Panc1 (cell line): ENCODE measurements around the gene EGR4. TPM values are rescaled to one million over a fixed set of nuclear protein-coding genes. Genes with fewer than 3 reads are reported as not detected.

ENCODE experiments used
- ATAC-seq: fragments of 200-7000 bp; cut with Tn5 transposase; 2 replicates; pipeline ENCODE4 v1.9.1; 2020; ENCODE audit warnings: mild to moderate bottlenecking, moderate library complexity
- BruUV-seq: library from RNA; stranded (reverse); fragments of 400-500 nt; replicated peaks from 2 replicates; lab custom pipeline; 2021; lab: Mats Ljungman, UMichigan
- CTCF ChIA-PET: fragments of 300-600 bp; sonication (Branson Sonifier 250); formaldehyde crosslinking; loops from one replicate; lab custom pipeline; 2022; ENCODE audit warnings: antibody characterized with exemption; lab: Charles Lee
- POLR2A ChIA-PET: fragments of 300-600 bp; sonication (Branson Sonifier 250); formaldehyde crosslinking; loops from one replicate; lab custom pipeline; 2022; ENCODE audit warnings: antibody characterized with exemption; lab: Charles Lee
- DNase-seq: peaks from one replicate; pipeline ENCODE4 v3.0.0-alpha.2; 2010; ENCODE audit warnings: low read depth, low spot score
- H3K27ac ChIP-seq: 2 replicates; pipeline ENCODE4 v1.5.1; 2011; ENCODE audit warnings: mild to moderate bottlenecking, low read length, inconsistent platforms
- H3K27me3 ChIP-seq: fragments of 200-500 bp; sonication (Bioruptor generic); 2 replicates; pipeline ENCODE4 v1.6.0; 2014; ENCODE audit warnings: low read length, inconsistent platforms; ENCODE audit not compliant: control insufficient read depth, insufficient read depth
- H3K36me3 ChIP-seq: fragments of 200-500 bp; sonication (Bioruptor generic); 2 replicates; pipeline ENCODE4 v1.5.1; 2014; ENCODE audit warnings: inconsistent platforms, mild to moderate bottlenecking, low read length, moderate library complexity; ENCODE audit not compliant: control insufficient read depth, insufficient read depth
- H3K4me1 ChIP-seq: 2 replicates; pipeline ENCODE4 v1.5.1; 2011; ENCODE audit warnings: inconsistent platforms, mild to moderate bottlenecking, low read length, moderate library complexity; ENCODE audit not compliant: control insufficient read depth, insufficient read depth
- H3K4me3 ChIP-seq, 2 experiments: 2 replicates each; pipeline ENCODE4 v1.5.1; 2011 to 2012; ENCODE audit warnings: low read depth in 2 of 2, low read length in 2 of 2, mild to moderate bottlenecking in 2 of 2, inconsistent platforms in 1 of 2, moderate library complexity in 1 of 2
- H3K9me3 ChIP-seq: fragments of 200-500 bp; sonication (Bioruptor generic); 2 replicates; pipeline ENCODE4 v1.5.1; 2014; ENCODE audit warnings: low read depth, mild to moderate bottlenecking, inconsistent platforms, low read length, moderate library complexity; ENCODE audit not compliant: control insufficient read depth, insufficient read depth
- POLR2AphosphoS5 ChIP-seq: IDR thresholded peaks from 2 replicates; pipeline ENCODE4 v1.6.1; 2012; ENCODE audit warnings: mild to moderate bottlenecking, low read depth, low read length, moderate library complexity
- REST ChIP-seq, 2 experiments: IDR thresholded peaks; 2 replicates each; pipeline ENCODE4 v1.6.1; 2011 to 2012; ENCODE audit warnings: low read depth in 2 of 2, control low read depth in 1 of 2, low read length in 1 of 2, mild to moderate bottlenecking in 1 of 2, moderate library complexity in 1 of 2; ENCODE audit not compliant: insufficient read depth in 1 of 2
- SIN3A ChIP-seq: IDR thresholded peaks from 2 replicates; pipeline ENCODE4 v1.6.1; 2012; ENCODE audit warnings: low read depth, mild to moderate bottlenecking, low read length, moderate library complexity, borderline replicate concordance; ENCODE audit not compliant: insufficient read depth
- TCF7L2 ChIP-seq: IDR thresholded peaks from 2 replicates; pipeline ENCODE4 v1.6.1; 2011; ENCODE audit warnings: mild to moderate bottlenecking, low read depth, low read length, inconsistent platforms
- in situ Hi-C: cut with HindIII; loops from 2 replicates; pipeline ENCODE4 v1.10.0; 2016; ENCODE audit warnings: low sequenced_read_pairs, low pct_unique_long_range_greater_than_20kb
- intact Hi-C: fragments of 100-400 bp; cut with micrococcal nuclease; formaldehyde crosslinking; loops from one replicate; pipeline ENCODE4 v1.10.0; 2022; ENCODE audit not compliant: unreplicated experiment
- total RNA-seq: library from RNA; stranded (reverse); gene quantifications from one replicate; pipeline ENCODE4 v1.2.1, GENCODE V29; 2021; ENCODE audit not compliant: unreplicated experiment
- TF ChIP-seq, protein P1 (sequence below): fragments of 450-650 bp; IDR thresholded peaks from 2 replicates; pipeline ENCODE4 v1.5.1; 2017; ENCODE audit warnings: mild to moderate bottlenecking

Gene EGR4
- total RNA-seq, 1 experiment from 2014 or later = 0.08 TPM

DNA sequence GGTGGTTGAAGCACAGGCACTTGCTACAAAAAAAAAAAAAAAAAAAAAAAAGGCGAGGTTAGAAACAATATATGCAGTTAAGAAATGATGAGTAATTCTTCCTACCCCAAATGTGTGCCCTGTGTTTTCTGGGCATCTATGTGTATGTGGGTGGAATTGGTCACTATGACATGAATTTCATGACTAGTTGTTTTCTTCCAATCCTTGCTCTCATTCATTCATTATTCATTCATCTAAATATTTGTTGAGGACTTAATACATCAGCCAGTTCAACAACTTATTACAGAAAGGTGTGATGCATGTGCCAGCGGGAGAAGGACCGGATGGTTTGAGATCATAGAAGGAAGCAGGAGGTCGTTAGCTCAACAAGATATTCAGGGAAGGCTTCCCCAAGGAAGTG is 8.3 kb upstream of the EGR4 start:
- no TSS peak for BruUV-seq
- ChIA-PET POLR2A (no interaction called here), CTCF (no interaction called here)
- TF ChIP-seq POLR2AphosphoS5 (no peak), SIN3A (no peak), REST (IDR thresholded peaks at IDR 0.05; ENCODE audit: insufficient read depth in 1 of 2, low read depth in 2 of 2, low read length in 1 of 2) (no peak), TCF7L2 (no peak)
- TF ChIP-seq, protein P1, sequence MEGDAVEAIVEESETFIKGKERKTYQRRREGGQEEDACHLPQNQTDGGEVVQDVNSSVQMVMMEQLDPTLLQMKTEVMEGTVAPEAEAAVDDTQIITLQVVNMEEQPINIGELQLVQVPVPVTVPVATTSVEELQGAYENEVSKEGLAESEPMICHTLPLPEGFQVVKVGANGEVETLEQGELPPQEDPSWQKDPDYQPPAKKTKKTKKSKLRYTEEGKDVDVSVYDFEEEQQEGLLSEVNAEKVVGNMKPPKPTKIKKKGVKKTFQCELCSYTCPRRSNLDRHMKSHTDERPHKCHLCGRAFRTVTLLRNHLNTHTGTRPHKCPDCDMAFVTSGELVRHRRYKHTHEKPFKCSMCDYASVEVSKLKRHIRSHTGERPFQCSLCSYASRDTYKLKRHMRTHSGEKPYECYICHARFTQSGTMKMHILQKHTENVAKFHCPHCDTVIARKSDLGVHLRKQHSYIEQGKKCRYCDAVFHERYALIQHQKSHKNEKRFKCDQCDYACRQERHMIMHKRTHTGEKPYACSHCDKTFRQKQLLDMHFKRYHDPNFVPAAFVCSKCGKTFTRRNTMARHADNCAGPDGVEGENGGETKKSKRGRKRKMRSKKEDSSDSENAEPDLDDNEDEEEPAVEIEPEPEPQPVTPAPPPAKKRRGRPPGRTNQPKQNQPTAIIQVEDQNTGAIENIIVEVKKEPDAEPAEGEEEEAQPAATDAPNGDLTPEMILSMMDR = no peak
- no peak for ATAC-seq
- Histone ChIP-seq H3K9me3 (no peaks in the 10 kb centered on the region), H3K4me1 (0 out of 2 replicates have a peak, but pooled peaks cover 2% of the 10 kb centered on the region), H3K27me3 (peaks cover 21% of the 10 kb centered on the region), H3K4me3 (no peak overlapping the region), H3K27ac (no peak overlapping the region), H3K36me3 (no peaks in the 10 kb centered on the region)
- intact Hi-C loops (no loop called here), in situ Hi-C loops (no loop called here)
- no peak for DNase-seq

DNA sequence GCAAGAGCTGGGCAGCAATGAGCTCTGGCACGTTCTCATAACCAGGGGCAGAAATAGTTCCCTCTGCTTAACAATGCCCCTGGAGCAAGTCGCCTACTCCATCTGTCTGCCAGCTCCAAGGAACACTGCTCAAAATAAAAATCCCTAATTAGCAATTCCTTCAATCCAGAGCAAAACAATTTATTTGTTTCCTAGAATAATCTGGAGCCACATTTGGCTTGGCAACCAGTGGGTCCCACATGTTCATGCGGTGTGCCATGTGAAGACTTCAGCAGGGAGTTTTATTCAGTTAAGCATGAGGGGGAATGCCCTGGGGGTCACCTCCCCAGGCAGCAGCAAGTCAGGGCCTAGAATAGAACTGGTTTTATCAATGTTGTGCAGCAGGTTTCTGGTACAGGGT is 7.6 kb upstream of the EGR4 start:
- Histone ChIP-seq H3K27ac (no peak overlapping the region), H3K4me1 (0 out of 2 replicates have a peak, but pooled peaks cover 2% of the 10 kb centered on the region), H3K36me3 (no peaks in the 10 kb centered on the region), H3K9me3 (no peaks in the 10 kb centered on the region), H3K4me3 (no peak overlapping the region), H3K27me3 (peaks cover 26% of the 10 kb centered on the region)
- CTCF ChIA-PET = no interaction called here
- no peak for ATAC-seq
- BruUV-seq = no TSS peak
- POLR2A ChIA-PET = no interaction called here
- TF ChIP-seq TCF7L2 = no peak
- no peak for TF ChIP-seq REST (IDR thresholded peaks at IDR 0.05; ENCODE audit: insufficient read depth in 1 of 2, low read depth in 2 of 2, low read length in 1 of 2)
- TF ChIP-seq SIN3A = no peak
- TF ChIP-seq, protein P1 = no peak
- no peak for TF ChIP-seq POLR2AphosphoS5
- no peak for DNase-seq
- intact Hi-C loops (no loop called here), in situ Hi-C loops (no loop called here)
